Astrocyte (in vitro differentiated cells and primary cell): ENCODE data around the gene TP53BP1.

Source experiments
- EZH2 ChIP-seq: IDR thresholded peaks from 2 replicates; pipeline ENCODE4 v1.6.1; 2012; ENCODE audit warnings: mild to moderate bottlenecking, low read length, inconsistent platforms; ENCODE audit not compliant: insufficient read depth
- TF ChIP-seq, protein P1 (sequence below): IDR thresholded peaks from 2 replicates; pipeline ENCODE4 v1.5.1; 2011; ENCODE audit warnings: low read depth, mild to moderate bottlenecking, inconsistent platforms, low read length, moderate library complexity; ENCODE audit not compliant: insufficient read depth

DNA sequence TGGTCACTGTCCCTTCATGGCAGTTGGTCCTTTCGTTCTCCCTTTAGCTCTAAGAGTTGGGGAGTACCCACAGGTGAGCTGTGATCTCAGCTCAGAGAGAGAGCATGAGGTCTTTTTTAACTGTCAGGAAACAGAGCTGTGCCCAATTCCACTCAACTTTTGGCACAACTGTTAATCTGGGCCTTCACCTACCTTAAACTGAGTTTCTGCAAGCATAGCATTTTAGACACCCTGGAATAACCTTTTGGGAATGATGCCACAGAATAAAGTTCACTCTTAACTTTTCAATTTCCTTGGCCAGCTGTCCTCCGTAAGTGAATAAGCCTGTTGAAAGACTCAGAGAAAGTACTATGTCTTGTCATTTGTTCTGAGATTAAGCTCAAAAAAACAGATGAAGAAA, 86.1 kb downstream of the TP53BP1 start:
- TF ChIP-seq, protein P1, sequence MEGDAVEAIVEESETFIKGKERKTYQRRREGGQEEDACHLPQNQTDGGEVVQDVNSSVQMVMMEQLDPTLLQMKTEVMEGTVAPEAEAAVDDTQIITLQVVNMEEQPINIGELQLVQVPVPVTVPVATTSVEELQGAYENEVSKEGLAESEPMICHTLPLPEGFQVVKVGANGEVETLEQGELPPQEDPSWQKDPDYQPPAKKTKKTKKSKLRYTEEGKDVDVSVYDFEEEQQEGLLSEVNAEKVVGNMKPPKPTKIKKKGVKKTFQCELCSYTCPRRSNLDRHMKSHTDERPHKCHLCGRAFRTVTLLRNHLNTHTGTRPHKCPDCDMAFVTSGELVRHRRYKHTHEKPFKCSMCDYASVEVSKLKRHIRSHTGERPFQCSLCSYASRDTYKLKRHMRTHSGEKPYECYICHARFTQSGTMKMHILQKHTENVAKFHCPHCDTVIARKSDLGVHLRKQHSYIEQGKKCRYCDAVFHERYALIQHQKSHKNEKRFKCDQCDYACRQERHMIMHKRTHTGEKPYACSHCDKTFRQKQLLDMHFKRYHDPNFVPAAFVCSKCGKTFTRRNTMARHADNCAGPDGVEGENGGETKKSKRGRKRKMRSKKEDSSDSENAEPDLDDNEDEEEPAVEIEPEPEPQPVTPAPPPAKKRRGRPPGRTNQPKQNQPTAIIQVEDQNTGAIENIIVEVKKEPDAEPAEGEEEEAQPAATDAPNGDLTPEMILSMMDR, result no peak
- TF ChIP-seq EZH2, result no peak
